HepG2 (cell line): Measurements from ENCODE around the gene TAF4B.

Experiments
- ARHGAP35 ChIP-seq: sonication (generic); formaldehyde crosslinking; IDR thresholded peaks from 2 replicates; pipeline ENCODE4 v1.9.0; 2022; ENCODE audit warnings: mild to moderate bottlenecking, inconsistent platforms, moderate library complexity, missing genetic modification reagents, borderline replicate concordance
- EP300 ChIP-seq, 3 experiments: sonication (generic) in 1 of 3; formaldehyde crosslinking in 1 of 3; IDR thresholded peaks; 2 replicates each; pipeline versions ENCODE4 v1.5.1 to v1.6.1; 2011 to 2020; ENCODE audit warnings: low read depth in 2 of 3, low read length in 2 of 3, borderline replicate concordance in 1 of 3, improper control_type of control experiment in 1 of 3, mild to moderate bottlenecking in 1 of 3, missing genetic modification reagents in 1 of 3, moderate library complexity in 1 of 3
- FOXA1 ChIP-seq, 2 experiments: fragments of 450-650 bp in 1 of 2; sonication (generic) in 1 of 2; formaldehyde crosslinking in 1 of 2; IDR thresholded peaks; 2 replicates each; pipeline versions ENCODE4 v1.4.0 to v1.6.1; 2016 to 2020; ENCODE audit warnings: missing genetic modification reagents in 1 of 2
- MIER3 ChIP-seq: IDR thresholded peaks from 2 replicates; pipeline ENCODE4 v1.6.1; 2016; ENCODE audit warnings: missing compliant biosample characterization, borderline replicate concordance
- NFYB ChIP-seq: sonication (generic); formaldehyde crosslinking; IDR thresholded peaks from 2 replicates; pipeline ENCODE4 v1.4.0; 2020; ENCODE audit warnings: missing genetic modification reagents
- ZNF138 ChIP-seq: sonication (generic); formaldehyde crosslinking; IDR thresholded peaks from 2 replicates; pipeline ENCODE4 v1.5.0; 2020; ENCODE audit warnings: mild to moderate bottlenecking, low read depth, missing genetic modification reagents
- TF ChIP-seq, protein P1 (sequence below): sonication (generic); formaldehyde crosslinking; IDR thresholded peaks from 2 replicates; pipeline ENCODE4 v1.5.0; 2020; ENCODE audit warnings: mild to moderate bottlenecking, missing genetic modification reagents, moderate library complexity
- TF ChIP-seq, protein P2 (sequence below): sonication (generic); formaldehyde crosslinking; conservative IDR thresholded peaks from 2 replicates; pipeline ENCODE4 v1.5.0; 2020; ENCODE audit warnings: missing genetic modification reagents
- TF ChIP-seq, protein P3 (sequence below): sonication (generic); formaldehyde crosslinking; IDR thresholded peaks from 2 replicates; pipeline ENCODE4 v1.8.1; 2023; ENCODE audit warnings: missing genetic modification reagents, mild to moderate bottlenecking, borderline replicate concordance

DNA sequence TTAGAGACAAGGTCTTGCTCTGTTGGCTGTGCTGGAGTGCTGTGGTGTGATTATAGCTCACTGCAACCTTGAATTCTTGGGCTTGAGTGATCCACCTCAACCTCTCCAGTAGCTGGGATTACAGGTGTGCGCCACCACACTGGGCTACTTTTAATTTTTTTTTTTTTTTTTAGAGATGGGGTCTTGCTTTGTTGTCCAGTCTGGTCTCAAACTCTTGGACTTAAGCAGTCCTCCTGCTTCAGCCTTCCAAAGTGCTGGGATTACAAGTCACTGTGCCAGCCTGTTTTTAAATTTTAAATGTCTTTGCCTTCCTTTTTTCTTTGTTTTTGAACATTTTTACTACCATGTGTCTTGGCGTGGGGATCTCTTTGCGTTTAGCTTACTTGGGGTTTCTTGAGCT, 32.5 kb downstream of the TAF4B start:
- TF ChIP-seq, protein P1, sequence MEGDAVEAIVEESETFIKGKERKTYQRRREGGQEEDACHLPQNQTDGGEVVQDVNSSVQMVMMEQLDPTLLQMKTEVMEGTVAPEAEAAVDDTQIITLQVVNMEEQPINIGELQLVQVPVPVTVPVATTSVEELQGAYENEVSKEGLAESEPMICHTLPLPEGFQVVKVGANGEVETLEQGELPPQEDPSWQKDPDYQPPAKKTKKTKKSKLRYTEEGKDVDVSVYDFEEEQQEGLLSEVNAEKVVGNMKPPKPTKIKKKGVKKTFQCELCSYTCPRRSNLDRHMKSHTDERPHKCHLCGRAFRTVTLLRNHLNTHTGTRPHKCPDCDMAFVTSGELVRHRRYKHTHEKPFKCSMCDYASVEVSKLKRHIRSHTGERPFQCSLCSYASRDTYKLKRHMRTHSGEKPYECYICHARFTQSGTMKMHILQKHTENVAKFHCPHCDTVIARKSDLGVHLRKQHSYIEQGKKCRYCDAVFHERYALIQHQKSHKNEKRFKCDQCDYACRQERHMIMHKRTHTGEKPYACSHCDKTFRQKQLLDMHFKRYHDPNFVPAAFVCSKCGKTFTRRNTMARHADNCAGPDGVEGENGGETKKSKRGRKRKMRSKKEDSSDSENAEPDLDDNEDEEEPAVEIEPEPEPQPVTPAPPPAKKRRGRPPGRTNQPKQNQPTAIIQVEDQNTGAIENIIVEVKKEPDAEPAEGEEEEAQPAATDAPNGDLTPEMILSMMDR (CRISPR knock-in tag): no peak
- TF ChIP-seq NFYB: no peak
- no peak for TF ChIP-seq ZNF138 (CRISPR knock-in tag)
- no peak for TF ChIP-seq EP300 (IDR thresholded peaks at IDR 0.05; ENCODE audit: low read depth in 2 of 2, low read length in 2 of 2)
- no peak for TF ChIP-seq EP300 (CRISPR knock-in tag; IDR thresholded peaks at IDR 0.05; ENCODE audit: borderline replicate concordance)
- TF ChIP-seq FOXA1 (IDR thresholded peaks at IDR 0.05): no peak
- TF ChIP-seq FOXA1 (CRISPR knock-in tag; IDR thresholded peaks at IDR 0.05): no peak
- TF ChIP-seq MIER3 (CRISPR knock-in tag): no peak
- TF ChIP-seq, protein P2, sequence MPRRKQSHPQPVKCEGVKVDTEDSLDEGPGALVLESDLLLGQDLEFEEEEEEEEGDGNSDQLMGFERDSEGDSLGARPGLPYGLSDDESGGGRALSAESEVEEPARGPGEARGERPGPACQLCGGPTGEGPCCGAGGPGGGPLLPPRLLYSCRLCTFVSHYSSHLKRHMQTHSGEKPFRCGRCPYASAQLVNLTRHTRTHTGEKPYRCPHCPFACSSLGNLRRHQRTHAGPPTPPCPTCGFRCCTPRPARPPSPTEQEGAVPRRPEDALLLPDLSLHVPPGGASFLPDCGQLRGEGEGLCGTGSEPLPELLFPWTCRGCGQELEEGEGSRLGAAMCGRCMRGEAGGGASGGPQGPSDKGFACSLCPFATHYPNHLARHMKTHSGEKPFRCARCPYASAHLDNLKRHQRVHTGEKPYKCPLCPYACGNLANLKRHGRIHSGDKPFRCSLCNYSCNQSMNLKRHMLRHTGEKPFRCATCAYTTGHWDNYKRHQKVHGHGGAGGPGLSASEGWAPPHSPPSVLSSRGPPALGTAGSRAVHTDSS: no peak
- TF ChIP-seq ARHGAP35 (CRISPR knock-in tag): no peak
- TF ChIP-seq, protein P3, sequence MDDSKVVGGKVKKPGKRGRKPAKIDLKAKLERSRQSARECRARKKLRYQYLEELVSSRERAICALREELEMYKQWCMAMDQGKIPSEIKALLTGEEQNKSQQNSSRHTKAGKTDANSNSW (CRISPR knock-in tag): no peak
